Breast epithelium (tissue), 3 donors: ENCODE results near the gene TMEM187.

Experiments
- CTCF ChIP-seq, 3 donors: fragments of 450-650 bp; IDR thresholded peaks; one replicate each; pipeline ENCODE4 v1.5.1; 2016 to 2017; ENCODE audit warnings: antibody characterized with exemption in 3 of 3, mild to moderate bottlenecking in 3 of 3, moderate library complexity in 3 of 3
- POLR2AphosphoS5 ChIP-seq, 3 donors: sonication (generic); formaldehyde crosslinking; IDR thresholded peaks; one replicate each; pipeline ENCODE4 v1.6.1; 2017; ENCODE audit warnings: antibody characterized with exemption in 3 of 3

GRCh38 chrX:153944800-153945150 lies 27.8 kb upstream of the TMEM187 start:
- TF ChIP-seq CTCF (IDR thresholded peaks at IDR 0.05): no peak
- no peak for TF ChIP-seq POLR2AphosphoS5 (IDR thresholded peaks at IDR 0.05)
